Measurements from ENCODE around the gene METAP1D.

Gene METAP1D

DNA sequence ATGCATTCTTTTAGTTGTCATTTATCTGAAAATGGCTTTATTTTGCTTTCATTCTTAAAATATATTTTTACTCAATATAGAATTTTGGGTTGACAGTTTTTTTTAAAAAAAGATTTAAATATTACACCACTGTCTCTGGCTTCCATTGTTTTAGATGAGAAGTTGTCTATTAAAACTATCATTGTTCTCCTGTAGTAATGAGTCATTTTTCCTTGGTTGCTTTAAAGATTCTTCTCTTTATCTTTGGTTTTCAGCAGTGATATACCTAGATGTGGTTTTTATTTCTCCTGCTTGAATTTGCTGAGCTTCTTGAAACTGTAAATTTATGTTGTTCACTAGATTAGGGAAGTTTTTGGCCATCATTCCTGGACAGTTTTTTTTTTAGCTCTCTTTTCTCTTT, 129.7 kb downstream of the METAP1D start:
- in situ Hi-C loops (cut with HindIII; ENCODE audit: low sequenced_read_pairs), result no loop called here

Measured in DLD1 (cell line).